SK-N-MC (cell line): ENCODE results near the gene CTNNA1.

ENCODE experiments used
- EZH2 ChIP-seq: fragments of 200-600 bp; sonication (generic); IDR thresholded peaks from one replicate; pipeline ENCODE4 v1.6.1; 2017; ENCODE audit warnings: antibody characterized with exemption
- POLR2AphosphoS5 ChIP-seq: IDR thresholded peaks from 2 replicates; pipeline ENCODE4 v1.6.1; 2012; ENCODE audit warnings: mild to moderate bottlenecking, low read depth, low read length, borderline replicate concordance

GRCh38 chr5:138968601-138969000 is 215.4 kb downstream of the CTNNA1 start:
- TF ChIP-seq EZH2 (no peak), POLR2AphosphoS5 (no peak)
